ENCODE results near the gene PACRG.

The PACRG gene

GRCh38 chr6:163183806-163184205 is 456.0 kb downstream of the PACRG start:
- ATAC-seq (ENCODE audit: low read depth) (no peak), DNase-seq (ENCODE audit: low spot score) (no peak)
- Histone ChIP-seq H3K4me3 (ENCODE audit: severe bottlenecking) (no peak overlapping the region), H3K36me3 (ENCODE audit: low read depth) (no peaks in the 10 kb centered on the region), H3K4me1 (ENCODE audit: insufficient read depth, poor library complexity, severe bottlenecking) (no peaks in the 10 kb centered on the region), H3K27ac (ENCODE audit: poor library complexity, severe bottlenecking) (no peak overlapping the region), H3K9me3 (ENCODE audit: severe bottlenecking) (no peaks in the 10 kb centered on the region), H3K27me3 (ENCODE audit: insufficient read depth, poor library complexity, severe bottlenecking) (no peaks in the 10 kb centered on the region)
- TF ChIP-seq CTCF (IDR thresholded peaks at IDR 0.05; ENCODE audit: poor library complexity, severe bottlenecking): no peak

DNA sequence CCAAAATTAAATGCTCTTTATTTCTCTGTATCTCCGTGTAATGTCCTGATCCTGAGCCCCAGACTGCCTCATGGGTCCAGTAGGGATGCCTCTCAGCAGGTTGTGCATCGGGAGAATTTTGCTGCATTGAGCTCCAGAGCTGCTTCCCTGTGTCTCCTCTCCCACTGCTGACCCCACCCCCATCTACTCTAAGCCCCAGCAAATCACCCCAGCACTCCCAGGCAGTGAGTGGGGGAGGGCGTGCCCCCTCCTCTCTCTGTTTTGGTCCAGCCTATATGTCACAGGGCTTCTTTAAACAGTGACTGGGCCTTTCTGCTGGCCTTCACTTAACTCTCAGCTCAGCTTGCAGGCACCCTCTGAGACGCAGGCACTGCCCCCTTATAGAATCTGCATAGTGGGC is 458.0 kb downstream of the PACRG start:
- Histone ChIP-seq H3K27ac (ENCODE audit: poor library complexity, severe bottlenecking) (no peak overlapping the region), H3K36me3 (ENCODE audit: low read depth) (no peaks in the 10 kb centered on the region), H3K4me1 (ENCODE audit: insufficient read depth, poor library complexity, severe bottlenecking) (no peaks in the 10 kb centered on the region), H3K27me3 (ENCODE audit: insufficient read depth, poor library complexity, severe bottlenecking) (no peaks in the 10 kb centered on the region), H3K4me3 (ENCODE audit: severe bottlenecking) (no peak overlapping the region), H3K9me3 (ENCODE audit: severe bottlenecking) (no peaks in the 10 kb centered on the region)
- TF ChIP-seq CTCF (IDR thresholded peaks at IDR 0.05; ENCODE audit: poor library complexity, severe bottlenecking): no peak
- ATAC-seq (ENCODE audit: low read depth) (no peak), DNase-seq (ENCODE audit: low spot score) (no peak)

- TF ChIP-seq CTCF (IDR thresholded peaks at IDR 0.05; ENCODE audit: poor library complexity, severe bottlenecking): no peak
- ATAC-seq (ENCODE audit: low read depth) (no peak), DNase-seq (ENCODE audit: low spot score) (no peak)
- Histone ChIP-seq H3K4me1 (ENCODE audit: insufficient read depth, poor library complexity, severe bottlenecking) (no peaks in the 10 kb centered on the region), H3K27me3 (ENCODE audit: insufficient read depth, poor library complexity, severe bottlenecking) (no peaks in the 10 kb centered on the region), H3K36me3 (ENCODE audit: low read depth) (no peaks in the 10 kb centered on the region), H3K9me3 (ENCODE audit: severe bottlenecking) (no peaks in the 10 kb centered on the region), H3K27ac (ENCODE audit: poor library complexity, severe bottlenecking) (no peak overlapping the region), H3K4me3 (ENCODE audit: severe bottlenecking) (no peak overlapping the region)
These were observed 458.8 kb downstream of the PACRG start for GRCh38 chr6:163186527-163186926.

- ATAC-seq (ENCODE audit: low read depth): no peak
- no peaks in the 10 kb centered on the region for H3K27me3 ChIP-seq (ENCODE audit: insufficient read depth, poor library complexity, severe bottlenecking)
These were observed 459.4 kb downstream of the PACRG start for GRCh38 chr6:163187201-163187600.

GRCh38 chr6:163187606-163188005 is 459.8 kb downstream of the PACRG start:
- DNase-seq (ENCODE audit: low spot score) (no peak), ATAC-seq (ENCODE audit: low read depth) (no peak)
- no peak overlapping the region for H3K4me3 ChIP-seq (ENCODE audit: severe bottlenecking)
- H3K9me3 ChIP-seq (ENCODE audit: severe bottlenecking): no peaks in the 10 kb centered on the region
- H3K36me3 ChIP-seq (ENCODE audit: low read depth): no peaks in the 10 kb centered on the region
- H3K27me3 ChIP-seq (ENCODE audit: insufficient read depth, poor library complexity, severe bottlenecking): no peaks in the 10 kb centered on the region
- no peak overlapping the region for H3K27ac ChIP-seq (ENCODE audit: poor library complexity, severe bottlenecking)
- TF ChIP-seq CTCF (IDR thresholded peaks at IDR 0.05; ENCODE audit: poor library complexity, severe bottlenecking): no peak
- H3K4me1 ChIP-seq (ENCODE audit: insufficient read depth, poor library complexity, severe bottlenecking): no peaks in the 10 kb centered on the region

More at GRCh38 chr6:163187201-163187600, 459.4 kb downstream of the PACRG start:
- no peak for DNase-seq (ENCODE audit: low spot score)
- H3K4me1 ChIP-seq (ENCODE audit: insufficient read depth, poor library complexity, severe bottlenecking): no peaks in the 10 kb centered on the region
- no peak for TF ChIP-seq CTCF (IDR thresholded peaks at IDR 0.05; ENCODE audit: poor library complexity, severe bottlenecking)
- no peaks in the 10 kb centered on the region for H3K36me3 ChIP-seq (ENCODE audit: low read depth)
- no peak overlapping the region for H3K4me3 ChIP-seq (ENCODE audit: severe bottlenecking)
- no peaks in the 10 kb centered on the region for H3K9me3 ChIP-seq (ENCODE audit: severe bottlenecking)
- H3K27ac ChIP-seq (ENCODE audit: poor library complexity, severe bottlenecking): no peak overlapping the region
